Non-pigmented ciliary epithelial cell (primary cell): ENCODE data around the gene CDK5RAP2.
"Not testable (repeated sequence)": the region's sequence is repeated elsewhere in the genome, so short reads cannot be mapped to it uniquely, and the experiment has no call there.

Source experiments
- DNase-seq: peaks from one replicate; pipeline ENCODE4 v3.0.0-alpha.2; 2010; ENCODE audit warnings: low read depth

The CDK5RAP2 gene

DNA sequence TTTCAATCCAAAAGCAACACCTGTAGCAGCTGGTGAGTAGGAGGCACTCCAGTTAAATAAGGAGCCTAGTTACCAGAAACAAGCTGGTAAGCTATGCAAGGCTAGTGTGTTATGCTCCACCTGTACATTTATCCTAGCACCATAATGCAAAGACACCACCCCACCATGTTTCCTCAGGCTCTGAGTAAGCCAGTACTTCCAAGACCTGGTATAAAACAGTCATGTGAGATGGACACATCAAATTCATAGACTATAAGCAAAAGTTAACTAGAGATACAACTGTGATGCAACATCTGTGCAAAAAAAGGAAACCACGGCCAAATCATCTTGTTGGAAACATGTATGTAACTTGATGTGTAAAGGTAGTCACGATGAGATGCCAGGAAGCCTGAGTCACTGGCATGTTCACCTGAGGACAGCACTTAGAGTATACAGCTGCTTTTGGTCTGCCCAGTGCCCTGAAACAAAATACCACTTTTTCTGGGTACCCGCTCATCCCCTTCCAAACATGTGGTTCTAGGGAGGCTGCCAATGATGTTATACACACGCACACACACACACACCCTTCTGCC, 66.1 kb downstream of the CDK5RAP2 start:
- no peak for DNase-seq

DNA sequence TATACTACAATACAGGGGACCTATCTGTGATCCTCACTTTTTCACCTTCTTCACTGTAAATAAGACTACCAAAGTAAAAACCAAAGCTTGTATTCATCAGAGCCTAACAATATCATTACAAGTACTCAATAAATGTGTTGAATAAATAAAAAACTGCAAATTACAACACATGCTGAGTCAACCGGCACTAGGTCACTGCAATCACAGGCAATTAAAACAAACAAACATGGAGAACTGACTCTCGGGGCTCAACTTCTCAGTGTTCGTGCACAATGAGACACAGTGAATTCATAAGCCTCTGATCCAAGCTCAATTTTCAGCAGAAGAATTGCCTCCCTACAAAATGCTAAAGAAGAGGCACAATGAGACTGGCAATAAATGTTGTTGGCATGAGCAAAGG, 69.2 kb downstream of the CDK5RAP2 start:
- DNase-seq = no peak

DNA sequence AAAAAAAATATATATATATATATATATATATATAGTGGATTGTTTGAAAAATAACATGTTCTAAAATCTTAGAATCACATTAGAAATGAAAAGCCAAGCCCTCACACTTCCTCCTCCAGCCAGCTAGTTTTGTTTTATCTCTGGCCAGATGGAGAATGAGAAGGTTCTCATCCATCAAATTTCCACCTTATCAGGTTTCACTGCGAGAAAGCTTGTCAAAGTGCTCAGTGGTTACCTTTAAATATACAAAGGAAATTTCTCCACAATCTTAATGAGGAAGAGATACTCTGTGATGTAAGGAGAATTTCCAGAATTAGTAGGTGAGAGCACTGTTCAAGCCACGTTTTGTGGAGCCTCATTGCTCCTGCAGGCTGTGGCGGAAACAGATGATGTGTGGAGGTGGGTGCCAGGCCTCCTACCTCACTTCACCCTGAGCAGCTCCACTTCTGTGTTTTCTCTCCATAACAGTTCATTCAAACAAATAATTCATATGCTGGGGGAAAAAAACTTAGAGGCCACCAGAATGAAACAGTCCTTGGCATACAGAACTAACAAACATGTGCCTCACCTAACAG, 71.9 kb downstream of the CDK5RAP2 start:
- no peak for DNase-seq

DNA sequence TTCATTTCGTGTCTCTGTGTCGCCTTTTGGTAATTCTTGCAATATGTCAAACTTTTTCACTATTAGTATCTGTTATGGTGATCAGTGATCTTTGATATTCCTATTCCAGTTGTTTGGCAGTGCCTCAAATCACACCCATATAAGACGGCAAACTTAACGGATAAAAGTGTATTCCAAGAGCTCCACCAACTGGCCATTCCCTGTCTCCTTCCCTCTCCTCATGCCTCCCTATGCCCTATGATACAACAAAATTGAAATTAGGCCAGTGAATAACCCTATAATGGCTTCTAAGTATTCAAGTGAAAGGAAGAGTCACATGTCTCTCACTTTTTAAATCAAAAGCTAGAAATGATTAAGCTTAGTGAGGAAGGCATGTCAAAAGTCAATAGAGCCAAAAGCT, 74.8 kb downstream of the CDK5RAP2 start:
- no peak for DNase-seq

DNA sequence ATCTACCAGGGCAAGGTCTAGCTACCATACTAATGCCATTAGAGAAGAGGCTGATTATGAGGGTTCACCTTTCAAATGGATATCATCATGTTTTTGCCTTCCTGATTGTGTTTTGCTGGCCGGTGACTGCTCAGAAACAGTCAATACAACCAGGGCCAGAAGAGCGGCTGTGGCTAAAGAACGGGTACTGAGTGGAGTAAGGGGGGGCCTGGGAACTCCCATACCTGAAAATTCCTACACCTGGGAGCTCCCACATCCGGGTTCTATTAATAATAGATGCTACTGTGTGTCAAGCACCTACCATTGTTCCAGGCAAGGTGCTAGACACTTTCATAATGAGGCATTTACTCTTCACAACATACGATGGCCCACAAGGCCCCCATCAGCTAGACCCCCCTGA, 79.2 kb downstream of the CDK5RAP2 start:
- DNase-seq = no peak

DNA sequence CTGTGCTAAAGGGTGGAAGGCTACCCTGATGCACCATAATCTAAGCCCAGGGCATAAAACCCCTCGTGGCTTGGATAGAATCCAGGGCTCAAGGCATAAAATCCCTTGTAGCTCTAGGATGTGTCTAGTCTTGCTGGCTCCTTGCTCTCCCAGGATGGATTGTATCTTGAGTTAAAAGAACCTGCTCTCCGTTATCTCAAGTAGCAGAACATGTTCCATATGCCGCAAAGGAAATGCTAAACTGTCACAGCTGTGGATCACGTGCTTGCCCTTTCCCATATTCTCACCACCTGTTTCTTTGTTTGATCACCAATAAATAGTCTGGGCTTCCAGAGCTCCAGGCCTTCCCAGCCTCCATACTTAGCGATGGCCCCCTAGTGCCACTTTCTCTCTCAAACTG, 82.1 kb downstream of the CDK5RAP2 start:
- not testable (repeated sequence) for DNase-seq

DNA sequence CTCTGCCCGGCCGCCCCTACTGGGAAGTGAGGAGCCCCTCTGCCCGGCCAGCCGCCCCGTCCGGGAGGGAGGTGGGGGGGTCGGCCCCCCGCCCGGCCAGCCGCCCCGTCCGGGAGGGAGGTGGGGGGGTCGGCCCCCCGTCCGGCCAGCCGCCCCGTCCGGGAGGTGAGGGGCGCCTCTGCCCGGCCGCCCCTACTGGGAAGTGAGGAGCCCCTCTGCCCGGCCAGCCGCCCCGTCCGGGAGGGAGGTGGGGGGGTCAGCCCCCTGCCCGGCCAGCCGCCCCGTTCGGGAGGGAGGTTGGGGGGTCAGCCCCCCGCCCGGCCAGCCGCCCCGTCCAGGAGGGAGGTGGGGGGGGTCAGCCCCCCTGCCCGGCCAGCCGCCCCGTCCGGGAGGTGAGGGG, 83.5 kb downstream of the CDK5RAP2 start:
- not testable (repeated sequence) for DNase-seq

DNA sequence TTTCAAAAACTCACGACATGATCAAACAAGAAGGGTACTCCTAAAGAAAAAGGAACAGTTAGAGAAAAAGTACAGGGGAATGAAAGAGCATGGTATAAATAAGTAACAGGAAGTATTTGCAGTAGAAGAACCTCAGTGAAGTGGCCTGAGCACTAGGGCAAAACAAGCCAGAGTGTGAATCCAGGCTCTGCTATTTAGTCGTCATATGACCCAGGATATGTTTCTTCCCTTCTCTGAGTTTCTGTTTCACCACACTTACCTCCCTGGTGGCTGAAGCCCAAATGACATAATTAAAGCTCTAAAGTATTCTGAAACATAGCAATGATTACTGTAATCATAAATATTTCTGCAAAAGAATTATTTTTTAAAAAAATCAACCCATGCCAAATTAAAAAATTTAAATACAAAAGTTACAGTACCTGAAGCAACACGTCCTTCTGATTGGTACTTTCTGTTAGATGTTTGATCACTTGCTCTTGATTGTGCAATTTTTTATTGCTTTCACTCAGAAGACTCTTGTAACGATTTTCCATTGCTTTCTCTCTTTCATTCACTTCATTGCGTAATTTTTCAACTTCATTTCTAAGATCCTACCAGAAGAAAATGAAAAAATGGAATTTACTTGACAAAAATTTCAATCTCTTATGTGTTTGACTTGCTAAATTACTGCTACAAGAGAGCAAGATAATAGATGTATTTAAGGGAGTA, 88.9 kb downstream of the CDK5RAP2 start:
- DNase-seq = no peak

DNA sequence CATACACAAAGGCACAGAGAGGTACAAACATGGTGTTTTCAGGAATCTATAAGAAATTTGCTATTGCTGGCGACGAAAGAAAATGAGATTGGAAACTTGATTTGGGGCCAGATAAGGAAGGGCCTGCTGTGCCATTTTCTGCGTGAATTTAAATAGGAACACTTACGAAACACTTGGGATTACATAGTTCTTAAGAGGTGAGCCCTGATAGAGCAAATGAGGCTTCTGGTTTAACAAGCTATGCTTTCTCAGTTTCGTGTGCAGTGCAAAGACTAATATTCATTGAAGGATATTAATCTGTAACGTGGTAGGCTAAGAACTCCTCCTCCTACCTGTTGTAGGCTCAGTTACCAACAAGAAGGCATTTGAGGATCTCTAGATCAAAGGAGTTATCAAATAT, 93.1 kb downstream of the CDK5RAP2 start:
- DNase-seq = no peak

DNA sequence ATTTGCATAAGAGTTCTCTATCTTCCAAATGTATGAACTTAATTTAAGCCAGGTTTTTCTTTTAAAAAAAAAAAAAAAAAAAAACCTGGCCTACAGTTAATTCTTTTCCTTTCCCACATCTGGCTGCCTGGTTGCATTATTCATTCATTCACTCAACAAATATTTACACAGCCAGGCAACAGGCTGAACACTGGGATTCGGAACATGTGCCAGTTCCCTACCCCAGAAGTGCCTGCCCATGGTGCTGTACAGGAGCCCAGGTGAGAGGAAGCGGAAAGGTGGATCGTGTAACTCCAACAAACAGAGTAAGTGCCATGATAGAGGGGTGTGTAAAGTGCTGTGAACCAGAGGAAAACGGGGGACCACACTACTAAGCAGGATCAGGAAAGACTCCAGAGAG, 93.6 kb downstream of the CDK5RAP2 start:
- no peak for DNase-seq

DNA sequence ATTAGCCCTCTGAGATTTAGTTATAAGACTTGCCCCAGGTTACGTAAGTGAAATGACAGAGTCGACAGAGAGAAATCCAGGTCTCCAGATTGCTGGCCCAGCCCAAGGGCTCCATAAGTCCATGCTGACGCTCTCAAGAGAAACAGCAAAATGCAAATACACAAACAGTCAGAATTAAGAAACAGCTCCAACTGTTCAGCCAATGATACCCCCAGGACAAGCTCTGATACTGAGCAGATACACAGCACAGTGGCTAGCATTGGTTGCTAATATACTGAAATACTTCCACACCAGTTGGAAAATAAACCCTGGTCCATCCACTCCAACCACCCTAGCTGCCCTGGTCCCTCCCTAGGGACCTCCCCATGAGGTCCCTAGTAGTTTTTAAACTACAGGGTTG, 94.2 kb downstream of the CDK5RAP2 start:
- DNase-seq = no peak

DNA sequence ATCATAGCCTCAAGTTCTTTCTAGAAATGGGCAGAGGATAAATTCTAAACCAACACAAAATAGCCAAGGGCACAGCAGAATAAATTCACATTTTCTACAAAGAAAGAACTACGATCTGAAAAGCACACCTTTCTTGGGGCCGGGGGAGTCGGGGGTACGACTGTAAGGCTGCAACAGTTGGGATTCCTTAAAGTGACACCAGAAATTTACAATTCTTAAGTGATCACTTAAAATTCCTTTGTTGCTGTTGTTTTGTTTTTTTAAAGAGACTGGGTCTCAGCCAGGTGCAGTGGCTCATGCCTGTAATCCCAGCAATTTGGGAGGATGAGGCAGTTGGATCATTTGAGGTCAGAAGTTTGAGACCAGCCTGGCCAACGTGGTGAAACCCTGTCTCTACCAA, 95.8 kb downstream of the CDK5RAP2 start:
- no peak for DNase-seq

DNA sequence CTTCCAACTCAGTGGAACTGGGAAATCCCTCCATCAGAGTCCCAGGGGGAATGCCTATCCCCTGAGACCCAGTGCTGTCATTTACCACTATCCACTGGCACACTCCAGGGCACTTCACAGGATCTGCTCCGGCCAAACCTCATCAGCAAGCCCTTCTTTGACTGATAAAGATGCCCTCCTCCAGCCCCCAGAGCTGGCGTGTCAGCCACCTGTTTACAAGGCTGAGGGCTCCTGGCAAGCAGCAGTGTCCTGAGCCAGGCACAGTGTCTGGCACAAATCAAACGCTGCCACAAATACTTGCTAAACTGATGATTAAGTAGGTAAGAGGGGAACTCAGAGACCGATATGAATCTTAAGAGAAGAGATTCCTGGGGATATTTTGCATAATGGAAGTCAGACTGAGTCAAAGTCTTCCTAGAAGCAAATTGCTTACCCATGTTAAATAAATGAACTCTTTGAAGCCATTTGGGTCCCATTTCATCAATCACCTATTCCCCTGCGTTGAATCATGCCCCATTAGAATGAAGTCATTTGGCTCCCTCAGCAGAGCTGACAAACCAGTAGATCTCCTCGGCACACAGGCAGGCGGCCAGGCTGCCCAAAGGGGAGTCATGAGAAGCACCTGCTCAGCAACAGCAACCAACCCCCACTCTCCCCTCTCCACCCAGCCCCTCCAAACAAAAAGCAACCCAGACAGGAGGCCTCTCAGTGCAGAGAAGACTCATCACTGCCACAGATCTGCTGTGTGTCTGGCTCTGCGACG, 97.4 kb downstream of the CDK5RAP2 start:
- DNase-seq = no peak

DNA sequence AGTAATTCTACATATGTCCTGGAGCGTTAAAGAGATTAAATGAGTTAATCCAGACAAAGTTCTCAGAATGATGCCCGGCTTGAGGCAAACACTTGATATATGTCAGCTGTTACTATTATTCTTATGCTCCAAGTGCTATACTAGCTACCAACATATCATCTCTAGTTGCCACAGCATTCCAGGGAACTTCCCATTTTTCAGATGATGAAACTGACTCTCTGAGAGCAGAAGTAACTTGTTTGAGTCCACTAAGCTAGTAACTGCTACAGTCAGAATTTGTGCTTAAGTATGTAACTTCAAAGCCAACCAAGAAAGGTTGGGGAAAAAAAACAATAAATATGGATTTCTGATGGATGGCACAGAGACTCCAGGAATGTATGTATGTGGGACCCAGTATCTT, 98.1 kb downstream of the CDK5RAP2 start:
- no peak for DNase-seq

DNA sequence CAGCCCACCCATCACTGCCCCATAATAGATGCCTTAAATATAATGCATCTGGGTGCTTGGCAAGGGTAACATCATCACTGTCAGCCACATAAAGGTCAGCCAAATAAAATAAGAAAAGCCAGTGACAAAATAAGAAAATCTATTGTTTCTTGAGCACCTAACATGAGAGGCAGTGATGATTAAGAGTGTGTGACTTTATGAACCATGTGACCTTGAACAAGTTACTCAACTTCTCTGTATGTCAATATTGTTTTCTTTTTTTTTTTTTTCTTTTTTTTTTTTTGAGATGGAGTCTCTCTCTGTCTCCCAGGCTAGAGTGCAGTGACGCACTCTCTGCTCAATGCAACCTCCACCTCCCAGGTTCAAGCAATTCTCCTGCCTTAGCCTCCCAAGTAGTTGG, 98.7 kb downstream of the CDK5RAP2 start:
- DNase-seq = no peak

DNA sequence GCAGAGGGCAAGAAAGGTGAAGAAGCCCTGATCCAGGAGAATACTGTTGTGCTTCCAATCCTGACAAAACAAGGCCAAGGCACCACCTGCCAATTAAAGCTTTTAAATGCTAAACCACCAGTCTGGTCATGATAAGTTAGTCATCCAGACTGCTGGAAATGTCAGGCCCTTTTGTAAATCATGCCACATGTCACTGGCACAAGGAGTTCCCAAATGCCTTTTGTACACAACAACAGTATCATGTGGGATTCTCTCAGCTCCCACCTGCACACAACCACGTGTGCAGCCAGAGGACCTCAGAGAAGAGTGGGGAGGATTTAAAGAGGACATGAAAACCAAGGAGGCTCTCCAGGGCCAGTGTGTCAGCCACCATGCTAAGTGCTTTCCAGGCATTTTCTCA, 99.3 kb downstream of the CDK5RAP2 start:
- DNase-seq = no peak

DNA sequence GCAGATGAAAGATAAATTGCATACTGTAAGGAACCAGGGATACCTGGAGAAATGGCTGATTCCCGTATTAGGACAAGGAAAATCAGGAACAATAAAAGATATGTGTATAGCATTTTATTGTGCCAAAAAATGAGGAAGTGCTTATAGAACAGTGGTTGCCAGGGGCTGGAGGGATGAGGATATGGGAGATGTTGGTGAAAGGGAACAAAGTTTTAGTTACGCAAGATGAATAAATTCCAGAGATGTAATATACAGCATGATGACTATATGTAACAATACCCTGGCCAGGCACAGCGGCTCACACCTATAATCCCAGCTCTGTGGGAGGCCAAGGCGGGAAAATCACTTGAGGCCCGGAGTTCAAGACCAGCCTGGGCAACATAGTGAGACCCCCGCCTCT, 101.8 kb downstream of the CDK5RAP2 start:
- DNase-seq = no peak

DNA sequence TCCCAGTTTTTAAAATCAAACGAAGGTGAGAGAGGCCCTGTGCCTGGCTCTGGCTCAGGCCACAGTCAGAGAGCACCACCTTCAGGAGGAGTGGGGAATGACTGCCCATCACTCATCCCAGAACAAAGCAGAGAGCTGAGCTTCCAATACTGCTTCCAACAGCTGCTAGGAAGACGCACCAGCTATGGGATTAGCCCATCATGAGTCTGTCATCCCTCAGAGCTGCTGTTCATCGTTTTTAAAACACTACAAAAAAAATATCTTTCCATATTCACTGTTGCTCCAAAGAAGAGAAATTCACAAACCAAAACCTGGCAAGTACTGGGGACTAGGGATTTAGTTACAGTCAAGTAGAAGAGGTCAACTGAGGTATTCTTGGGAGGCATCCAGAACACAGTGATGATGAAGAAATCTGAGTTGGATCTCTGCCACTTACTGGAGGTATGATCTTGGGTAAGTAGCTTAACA, 102.4 kb downstream of the CDK5RAP2 start:
- peak; percentile 60 for DNase-seq

DNA sequence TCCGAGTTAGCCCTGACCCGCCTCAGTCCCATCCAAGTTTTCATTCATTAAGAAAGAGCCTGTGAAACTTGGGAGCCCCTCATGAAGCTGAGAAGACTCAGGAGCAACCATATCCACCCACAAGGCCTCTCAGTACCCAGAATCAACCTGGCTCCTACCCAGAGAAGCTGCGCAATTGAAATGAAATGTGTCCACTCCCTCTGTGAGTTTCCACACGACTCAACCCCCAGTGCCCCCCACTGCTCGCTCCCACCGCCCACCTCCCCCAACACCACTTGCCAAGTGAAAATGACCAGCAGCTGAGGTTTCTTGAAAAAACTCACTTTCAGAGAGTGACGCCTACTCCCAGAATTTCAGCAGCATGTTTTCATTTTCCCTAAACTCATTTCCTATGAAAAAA, 104.6 kb downstream of the CDK5RAP2 start:
- DNase-seq = peak; percentile 38

DNA sequence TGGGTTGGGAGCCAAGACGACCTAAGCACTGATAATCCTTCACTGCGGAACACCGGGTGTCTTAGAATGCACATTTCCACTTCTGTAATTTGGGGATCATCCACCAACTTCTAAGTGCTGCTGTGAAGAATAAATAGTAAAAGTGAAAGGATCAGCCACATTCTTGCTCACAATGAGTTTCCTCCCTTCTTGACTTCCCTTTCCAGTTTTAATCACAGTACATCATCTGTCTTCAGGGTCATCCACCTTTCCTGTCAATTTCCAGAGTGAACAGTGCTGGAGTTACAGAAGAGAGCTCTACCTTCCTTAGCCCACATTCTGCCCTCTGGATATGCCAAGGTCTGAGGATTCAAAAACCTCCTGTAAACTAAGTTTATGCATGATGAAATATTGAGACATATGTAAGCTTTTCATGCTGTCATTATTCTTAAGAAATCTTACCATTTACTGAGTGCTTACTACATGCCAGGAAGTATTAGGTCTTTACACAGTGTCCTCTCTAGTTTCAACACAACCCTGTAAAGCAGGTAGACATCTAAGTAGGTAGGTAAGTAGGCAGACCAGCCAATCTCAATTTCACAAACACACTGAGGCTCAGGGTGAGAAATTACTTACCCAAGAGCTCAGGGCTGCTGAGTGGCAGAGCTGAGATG, 105.2 kb downstream of the CDK5RAP2 start:
- DNase-seq = no peak

DNA sequence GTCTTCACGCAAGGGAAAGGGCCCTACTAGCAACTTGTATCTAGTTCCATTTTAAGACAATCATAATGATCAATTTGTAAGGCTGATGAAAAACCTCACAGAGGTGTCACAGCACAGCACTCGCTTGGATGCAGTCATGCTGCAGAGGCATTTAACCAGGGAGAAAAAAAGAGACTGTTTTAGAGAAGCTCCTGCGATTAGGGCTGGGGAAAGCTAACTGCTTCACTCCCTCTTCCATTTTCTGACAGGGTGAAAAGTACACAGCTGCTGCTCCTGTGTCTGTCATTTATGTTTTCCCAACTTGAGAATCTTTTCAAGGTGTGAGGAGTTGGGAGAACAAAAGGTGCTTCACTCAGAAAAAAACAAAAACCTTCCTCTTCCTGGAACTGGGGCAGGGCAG, 106.4 kb downstream of the CDK5RAP2 start:
- DNase-seq = no peak

DNA sequence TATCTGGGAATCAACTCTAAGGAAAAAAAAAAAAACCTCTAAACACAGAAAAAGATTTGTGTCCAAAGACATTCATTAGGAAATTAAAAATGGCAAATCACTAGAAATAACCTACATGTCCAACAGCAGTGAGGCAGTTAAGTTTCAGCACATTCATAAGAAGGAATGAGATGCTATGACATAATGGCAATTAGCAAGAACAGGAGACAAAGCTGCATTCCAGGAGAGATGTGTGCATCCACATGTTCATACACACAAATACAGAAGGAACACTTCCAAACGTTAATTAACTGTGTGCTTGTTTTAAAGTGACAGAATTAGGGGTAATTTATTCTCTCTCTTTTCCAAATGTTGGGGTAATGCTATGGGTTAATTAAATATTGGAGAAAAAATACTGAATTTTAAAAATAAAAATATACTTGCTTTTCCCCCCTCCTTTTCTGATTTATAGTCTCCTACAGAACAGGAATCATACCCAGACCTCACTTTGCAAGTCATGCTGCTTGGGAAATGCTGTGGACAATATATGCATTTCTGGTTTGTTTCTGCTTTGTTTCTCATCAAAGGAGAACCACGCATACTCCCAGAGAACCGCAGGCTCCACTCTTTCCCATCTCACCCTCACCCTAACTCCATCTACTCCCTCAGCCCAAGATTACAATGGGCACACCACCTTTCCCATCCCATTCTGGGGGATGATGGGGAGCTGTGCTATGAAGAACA, 114.1 kb downstream of the CDK5RAP2 start:
- no peak for DNase-seq
